A549 (cell line): ENCODE measurements around the gene BNIP5. TPM values are rescaled to one million over a fixed set of nuclear protein-coding genes. Genes with fewer than 3 reads are reported as not detected.

Source experiments
- ATAC-seq, 2 experiments: fragments of 200-7000 bp in 1 of 2; fragments of >200 bp in 1 of 2; cut with Nextera tagmentation in 1 of 2; cut with Tn5 transposase in 1 of 2; 3 replicates each; pipeline versions ENCODE4 v1.8.0 to v1.9.1; 2018 to 2020; ENCODE audit warnings: mild to moderate bottlenecking in 1 of 2, moderate library complexity in 1 of 2
- CTCF ChIA-PET: fragments of 300-600 bp; sonication (Branson Sonifier 250); formaldehyde crosslinking; extraction: SDS; loops from one replicate; lab custom pipeline; 2021; ENCODE audit warnings: antibody characterized with exemption, inconsistent platforms; lab: Yijun Ruan, JAX
- POLR2A ChIA-PET: fragments of 350-600 bp; formaldehyde crosslinking; extraction: SDS; loops from one replicate; lab custom pipeline; 2021; ENCODE audit warnings: antibody characterized with exemption, inconsistent platforms; lab: Yijun Ruan, JAX
- DNase-seq, 2 experiments: peaks; one replicate each; pipeline versions ENCODE4 v3.0.0 to v3.0.0-alpha.2; 2011 to 2016; ENCODE audit warnings: low read depth in 1 of 2, low spot score in 1 of 2
- FAIRE-seq: peaks from 2 replicates; lab custom pipeline; 2011; peaks lifted over from hg19 to GRCh38; lab: Jason Lieb, UNC
- H3K27ac ChIP-seq, 2 experiments: fragments of >200 bp; sonication (Bioruptor Twin); formaldehyde crosslinking; 3 replicates each; pipeline ENCODE4 v1.5.1; 2016 to 2017
- H3K4me1 ChIP-seq: fragments of >200 bp; sonication (Bioruptor Twin); formaldehyde crosslinking; 3 replicates; pipeline ENCODE4 v1.6.1; 2016
- H3K4me2 ChIP-seq: fragments of >200 bp; sonication (Bioruptor Twin); formaldehyde crosslinking; 3 replicates; pipeline ENCODE4 v1.6.1; 2016
- H3K4me3 ChIP-seq: fragments of >200 bp; sonication (Bioruptor Twin); formaldehyde crosslinking; 3 replicates; pipeline ENCODE4 v1.5.1; 2016
- H3K9me3 ChIP-seq: fragments of >200 bp; sonication (Bioruptor Twin); formaldehyde crosslinking; 3 replicates; pipeline ENCODE4 v1.6.1; 2016
- CBX8 ChIP-seq: fragments of 200-600 bp; sonication (generic); IDR thresholded peaks from 2 replicates; pipeline ENCODE4 v1.6.1; 2016
- CHD2 ChIP-seq: fragments of 150-350 bp; IDR thresholded peaks from 2 replicates; pipeline ENCODE4 v1.6.1; 2014; ENCODE audit warnings: low read length; ENCODE audit not compliant: partially characterized antibody
- CHD4 ChIP-seq: fragments of 200-600 bp; sonication (generic); IDR thresholded peaks from 2 replicates; pipeline ENCODE4 v1.6.1; 2016; ENCODE audit warnings: antibody characterized with exemption, mild to moderate bottlenecking, borderline replicate concordance
- EHF ChIP-seq: fragments of 250-450 bp; sonication (Bioruptor Pico); IDR thresholded peaks from 2 replicates; pipeline ENCODE4 v1.5.0; 2020; ENCODE audit warnings: mild to moderate bottlenecking
- EHMT2 ChIP-seq: fragments of 200-600 bp; sonication (generic); IDR thresholded peaks from 2 replicates; pipeline ENCODE4 v1.6.1; 2016; ENCODE audit warnings: antibody characterized with exemption, low read depth, mild to moderate bottlenecking, moderate library complexity
- FOSB ChIP-seq: fragments of 250-450 bp; sonication (Bioruptor Pico); IDR thresholded peaks from 2 replicates; pipeline ENCODE4 v1.5.0; 2020; ENCODE audit warnings: mild to moderate bottlenecking, moderate library complexity
- FOXS1 ChIP-seq: fragments of 250-450 bp; sonication (Bioruptor Pico); IDR thresholded peaks from 2 replicates; pipeline ENCODE4 v1.5.0; 2020; ENCODE audit warnings: mild to moderate bottlenecking, moderate library complexity
- GATA3 ChIP-seq: IDR thresholded peaks from 2 replicates; pipeline ENCODE4 v1.6.1; 2012; ENCODE audit warnings: borderline replicate concordance
- MAX ChIP-seq: IDR thresholded peaks from 2 replicates; pipeline ENCODE4 v1.6.1; 2012
- NFE2L2 ChIP-seq: fragments of 150-350 bp; conservative IDR thresholded peaks from 2 replicates; pipeline ENCODE4 v1.6.1; 2014; ENCODE audit warnings: low read length
- NPAS2 ChIP-seq: fragments of 250-450 bp; sonication (Bioruptor Pico); IDR thresholded peaks from 2 replicates; pipeline ENCODE4 v1.8.0; 2022; ENCODE audit warnings: mild to moderate bottlenecking, moderate library complexity, borderline replicate concordance
- NR3C1 ChIP-seq: fragments of >200 bp; sonication (Bioruptor Twin); formaldehyde crosslinking; IDR thresholded peaks from 3 replicates; pipeline ENCODE4 v1.6.1; 2017
- RAD21 ChIP-seq, 2 experiments: fragments of >200 bp in 1 of 2; sonication (Bioruptor Twin) in 1 of 2; formaldehyde crosslinking in 1 of 2; IDR thresholded peaks in 1 of 2; conservative IDR thresholded peaks in 1 of 2; 2 replicates in 1 of 2; 3 replicates in 1 of 2; pipeline ENCODE4 v1.6.1; 2012 to 2018; ENCODE audit warnings: inconsistent platforms in 1 of 2
- RARB ChIP-seq: fragments of 250-450 bp; sonication (Bioruptor Pico); IDR thresholded peaks from 2 replicates; pipeline ENCODE4 v1.8.0; 2021; ENCODE audit warnings: mild to moderate bottlenecking, moderate library complexity
- RCOR1 ChIP-seq: fragments of 150-350 bp; IDR thresholded peaks from 2 replicates; pipeline ENCODE4 v1.6.1; 2014; ENCODE audit warnings: antibody characterized with exemption, low read length, low read depth
- RFX5 ChIP-seq: fragments of 450-650 bp; IDR thresholded peaks from 2 replicates; pipeline ENCODE4 v1.7.1; 2014; ENCODE audit warnings: antibody characterized with exemption, mild to moderate bottlenecking, moderate library complexity
- RNF2 ChIP-seq: fragments of 200-600 bp; sonication (generic); IDR thresholded peaks from 2 replicates; pipeline ENCODE4 v1.6.1; 2016; ENCODE audit warnings: low read depth, mild to moderate bottlenecking, antibody characterized with exemption, moderate library complexity, borderline replicate concordance
- SMC3 ChIP-seq: fragments of >200 bp; sonication (Bioruptor Twin); formaldehyde crosslinking; IDR thresholded peaks from 3 replicates; pipeline ENCODE4 v1.6.1; 2018; ENCODE audit warnings: inconsistent platforms
- TFCP2L1 ChIP-seq: fragments of 250-450 bp; sonication (Bioruptor Pico); IDR thresholded peaks from 2 replicates; pipeline ENCODE4 v1.5.0; 2021; ENCODE audit warnings: mild to moderate bottlenecking
- ZNF302 ChIP-seq: fragments of 250-450 bp; sonication (Bioruptor Pico); IDR thresholded peaks from 2 replicates; pipeline ENCODE4 v1.9.0; 2021; ENCODE audit warnings: inconsistent platforms, mild to moderate bottlenecking, moderate library complexity
- WGBS: methylation state at CpG from one replicate; pipeline ENCODE4 v1.1.6; 2017; ENCODE audit errors: missing lambda C conversion rate; 5-methylcytosine and 5-hydroxymethylcytosine counted together
- polyA plus RNA-seq, 4 experiments: library from polyadenylated mRNA; depleted of rRNA in 3 of 4; stranded (reverse); fragments of >200 nt; fragmentation: RNase III in 1 of 4; extraction: RNeasy Plus Mini Kit Qiagen cat#74134 plus additional on column Dnase treatment in 1 of 4; gene quantifications; 2 replicates in 3 of 4; 3 replicates in 1 of 4; pipeline ENCODE4 v1.2.3, GENCODE V29; 2011 to 2017
- TF ChIP-seq, protein P1 (sequence below): fragments of 150-350 bp; IDR thresholded peaks from 2 replicates; pipeline ENCODE4 v1.6.1; 2014; ENCODE audit warnings: low read depth, mild to moderate bottlenecking, low read length
- TF ChIP-seq, protein P2 (sequence below): fragments of 450-650 bp; IDR thresholded peaks from 2 replicates; pipeline ENCODE4 v1.6.1; 2014; ENCODE audit warnings: antibody characterized with exemption
- TF ChIP-seq, protein P3 (sequence below): fragments of >200 bp; sonication (Bioruptor Twin); formaldehyde crosslinking; IDR thresholded peaks from 3 replicates; pipeline ENCODE4 v1.5.1; 2016
- TF ChIP-seq, protein P4 (sequence below): fragments of 200-600 bp; sonication (generic); IDR thresholded peaks from 2 replicates; pipeline ENCODE4 v1.6.1; 2016; ENCODE audit warnings: antibody characterized with exemption, mild to moderate bottlenecking, moderate library complexity

The BNIP5 gene
- polyA plus RNA-seq, 2 of the 4 experiments (the other 2 are of a cell fraction), result not detected

- H3K9me3 ChIP-seq, result no peaks in the 10 kb centered on the region
- 58% methylated on average over 3 of the region's 3 CpGs for WGBS
- H3K4me2 ChIP-seq, result no peak overlapping the region
- TF ChIP-seq, protein P1, sequence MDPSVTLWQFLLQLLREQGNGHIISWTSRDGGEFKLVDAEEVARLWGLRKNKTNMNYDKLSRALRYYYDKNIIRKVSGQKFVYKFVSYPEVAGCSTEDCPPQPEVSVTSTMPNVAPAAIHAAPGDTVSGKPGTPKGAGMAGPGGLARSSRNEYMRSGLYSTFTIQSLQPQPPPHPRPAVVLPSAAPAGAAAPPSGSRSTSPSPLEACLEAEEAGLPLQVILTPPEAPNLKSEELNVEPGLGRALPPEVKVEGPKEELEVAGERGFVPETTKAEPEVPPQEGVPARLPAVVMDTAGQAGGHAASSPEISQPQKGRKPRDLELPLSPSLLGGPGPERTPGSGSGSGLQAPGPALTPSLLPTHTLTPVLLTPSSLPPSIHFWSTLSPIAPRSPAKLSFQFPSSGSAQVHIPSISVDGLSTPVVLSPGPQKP, result no peak
- no peak for TF ChIP-seq EHMT2
- TF ChIP-seq GATA3, result no peak
- TF ChIP-seq CHD2, result no peak
- TF ChIP-seq CBX8, result no peak
- TF ChIP-seq CHD4, result no peak
- TF ChIP-seq SMC3, result no peak
- TF ChIP-seq, protein P2, sequence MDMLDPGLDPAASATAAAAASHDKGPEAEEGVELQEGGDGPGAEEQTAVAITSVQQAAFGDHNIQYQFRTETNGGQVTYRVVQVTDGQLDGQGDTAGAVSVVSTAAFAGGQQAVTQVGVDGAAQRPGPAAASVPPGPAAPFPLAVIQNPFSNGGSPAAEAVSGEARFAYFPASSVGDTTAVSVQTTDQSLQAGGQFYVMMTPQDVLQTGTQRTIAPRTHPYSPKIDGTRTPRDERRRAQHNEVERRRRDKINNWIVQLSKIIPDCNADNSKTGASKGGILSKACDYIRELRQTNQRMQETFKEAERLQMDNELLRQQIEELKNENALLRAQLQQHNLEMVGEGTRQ, result no peak
- TF ChIP-seq, protein P3, sequence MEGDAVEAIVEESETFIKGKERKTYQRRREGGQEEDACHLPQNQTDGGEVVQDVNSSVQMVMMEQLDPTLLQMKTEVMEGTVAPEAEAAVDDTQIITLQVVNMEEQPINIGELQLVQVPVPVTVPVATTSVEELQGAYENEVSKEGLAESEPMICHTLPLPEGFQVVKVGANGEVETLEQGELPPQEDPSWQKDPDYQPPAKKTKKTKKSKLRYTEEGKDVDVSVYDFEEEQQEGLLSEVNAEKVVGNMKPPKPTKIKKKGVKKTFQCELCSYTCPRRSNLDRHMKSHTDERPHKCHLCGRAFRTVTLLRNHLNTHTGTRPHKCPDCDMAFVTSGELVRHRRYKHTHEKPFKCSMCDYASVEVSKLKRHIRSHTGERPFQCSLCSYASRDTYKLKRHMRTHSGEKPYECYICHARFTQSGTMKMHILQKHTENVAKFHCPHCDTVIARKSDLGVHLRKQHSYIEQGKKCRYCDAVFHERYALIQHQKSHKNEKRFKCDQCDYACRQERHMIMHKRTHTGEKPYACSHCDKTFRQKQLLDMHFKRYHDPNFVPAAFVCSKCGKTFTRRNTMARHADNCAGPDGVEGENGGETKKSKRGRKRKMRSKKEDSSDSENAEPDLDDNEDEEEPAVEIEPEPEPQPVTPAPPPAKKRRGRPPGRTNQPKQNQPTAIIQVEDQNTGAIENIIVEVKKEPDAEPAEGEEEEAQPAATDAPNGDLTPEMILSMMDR, result no peak
- TF ChIP-seq MAX, result no peak
- no peak for TF ChIP-seq FOXS1 (CRISPR knock-in tag)
- TF ChIP-seq, all 56 proteins: peak for 0
- POLR2A ChIA-PET, result no interaction called here
- Histone ChIP-seq H3K27ac (no peak overlapping the region), H3K4me3 (no peak overlapping the region), H3K4me1 (no peaks in the 10 kb centered on the region)
- no peak for ATAC-seq
- FAIRE-seq, result no peak
- CTCF ChIA-PET, result interaction anchor here (1.1 kb wide), 1 partner anchor 19 kb away, joined by 3 read pairs; no protein-coding TSS in a partner anchor
- DNase-seq, result no peak
Measured at GRCh38 chr6:36322591-36322990, 14.1 kb downstream of the BNIP5 start.

DNA sequence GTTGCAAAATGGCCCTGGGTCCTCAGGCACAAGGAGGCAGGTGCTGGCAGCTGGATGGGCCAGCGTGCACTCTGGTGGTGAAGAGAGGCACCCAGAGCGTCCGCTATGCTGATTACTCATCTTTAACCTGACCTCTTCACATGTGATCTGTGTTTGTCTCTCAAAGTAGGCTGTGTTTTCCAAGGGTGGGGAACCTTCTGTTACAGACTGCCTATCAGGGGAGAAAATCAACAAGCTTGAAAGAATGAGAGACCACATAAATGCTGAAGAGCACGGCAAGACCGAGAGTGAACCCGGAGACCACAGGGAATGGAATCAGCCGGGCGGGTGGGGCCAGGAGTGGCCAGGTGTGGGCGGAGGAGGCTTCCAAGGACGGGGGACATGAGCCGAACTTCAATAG lies 16.2 kb downstream of the BNIP5 start:
- H3K4me3 ChIP-seq, result no peak overlapping the region
- peak; percentile 67 to 68; a peak in 5 of 6 replicates for ATAC-seq

More for the DNA sequence above, 16.2 kb downstream of the BNIP5 start:
- no peaks in the 10 kb centered on the region for H3K9me3 ChIP-seq
- H3K27ac ChIP-seq, result no peak overlapping the region
- peak in 1 of 2 experiments; percentile 6 for DNase-seq
- POLR2A ChIA-PET, result no interaction called here
- TF ChIP-seq NR3C1 (no peak), MAX (no peak), TFCP2L1 (CRISPR knock-in tag) (no peak), ZNF302 (CRISPR knock-in tag) (no peak), RNF2 (no peak), GATA3 (no peak), RFX5 (no peak), RARB (no peak), NFE2L2 (no peak), NPAS2 (CRISPR knock-in tag) (no peak), SMC3 (no peak), EHMT2 (no peak), EHF (no peak), RAD21 (conservative IDR thresholded peaks at IDR 0.05 in 1 of 2, IDR thresholded peaks at IDR 0.05 in 1 of 2) (no peak), FOSB (no peak), RCOR1 (no peak)
- TF ChIP-seq, protein P4, sequence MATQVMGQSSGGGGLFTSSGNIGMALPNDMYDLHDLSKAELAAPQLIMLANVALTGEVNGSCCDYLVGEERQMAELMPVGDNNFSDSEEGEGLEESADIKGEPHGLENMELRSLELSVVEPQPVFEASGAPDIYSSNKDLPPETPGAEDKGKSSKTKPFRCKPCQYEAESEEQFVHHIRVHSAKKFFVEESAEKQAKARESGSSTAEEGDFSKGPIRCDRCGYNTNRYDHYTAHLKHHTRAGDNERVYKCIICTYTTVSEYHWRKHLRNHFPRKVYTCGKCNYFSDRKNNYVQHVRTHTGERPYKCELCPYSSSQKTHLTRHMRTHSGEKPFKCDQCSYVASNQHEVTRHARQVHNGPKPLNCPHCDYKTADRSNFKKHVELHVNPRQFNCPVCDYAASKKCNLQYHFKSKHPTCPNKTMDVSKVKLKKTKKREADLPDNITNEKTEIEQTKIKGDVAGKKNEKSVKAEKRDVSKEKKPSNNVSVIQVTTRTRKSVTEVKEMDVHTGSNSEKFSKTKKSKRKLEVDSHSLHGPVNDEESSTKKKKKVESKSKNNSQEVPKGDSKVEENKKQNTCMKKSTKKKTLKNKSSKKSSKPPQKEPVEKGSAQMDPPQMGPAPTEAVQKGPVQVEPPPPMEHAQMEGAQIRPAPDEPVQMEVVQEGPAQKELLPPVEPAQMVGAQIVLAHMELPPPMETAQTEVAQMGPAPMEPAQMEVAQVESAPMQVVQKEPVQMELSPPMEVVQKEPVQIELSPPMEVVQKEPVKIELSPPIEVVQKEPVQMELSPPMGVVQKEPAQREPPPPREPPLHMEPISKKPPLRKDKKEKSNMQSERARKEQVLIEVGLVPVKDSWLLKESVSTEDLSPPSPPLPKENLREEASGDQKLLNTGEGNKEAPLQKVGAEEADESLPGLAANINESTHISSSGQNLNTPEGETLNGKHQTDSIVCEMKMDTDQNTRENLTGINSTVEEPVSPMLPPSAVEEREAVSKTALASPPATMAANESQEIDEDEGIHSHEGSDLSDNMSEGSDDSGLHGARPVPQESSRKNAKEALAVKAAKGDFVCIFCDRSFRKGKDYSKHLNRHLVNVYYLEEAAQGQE, result no peak
- TF ChIP-seq, all 56 proteins: peak for 0
- no peaks in the 10 kb centered on the region for H3K4me1 ChIP-seq
- 0 out of 3 replicates have a peak overlapping the region, but pooled peaks have one; percentile 32 for H3K4me2 ChIP-seq
- CTCF ChIA-PET, result interaction anchor here (0.6 to 1.1 kb wide), 4 partner anchors 8 to 21 kb away, joined by 3 to 4 read pairs (median 3); no protein-coding TSS in a partner anchor
- FAIRE-seq, result no peak
- 48% methylated on average over 11 of the region's 11 CpGs for WGBS
